ENCODE results near the gene ADGRL2.

GRCh38 chr1:81920886-81921285 is 120.2 kb downstream of the ADGRL2 start:
- TF ChIP-seq, protein P1, sequence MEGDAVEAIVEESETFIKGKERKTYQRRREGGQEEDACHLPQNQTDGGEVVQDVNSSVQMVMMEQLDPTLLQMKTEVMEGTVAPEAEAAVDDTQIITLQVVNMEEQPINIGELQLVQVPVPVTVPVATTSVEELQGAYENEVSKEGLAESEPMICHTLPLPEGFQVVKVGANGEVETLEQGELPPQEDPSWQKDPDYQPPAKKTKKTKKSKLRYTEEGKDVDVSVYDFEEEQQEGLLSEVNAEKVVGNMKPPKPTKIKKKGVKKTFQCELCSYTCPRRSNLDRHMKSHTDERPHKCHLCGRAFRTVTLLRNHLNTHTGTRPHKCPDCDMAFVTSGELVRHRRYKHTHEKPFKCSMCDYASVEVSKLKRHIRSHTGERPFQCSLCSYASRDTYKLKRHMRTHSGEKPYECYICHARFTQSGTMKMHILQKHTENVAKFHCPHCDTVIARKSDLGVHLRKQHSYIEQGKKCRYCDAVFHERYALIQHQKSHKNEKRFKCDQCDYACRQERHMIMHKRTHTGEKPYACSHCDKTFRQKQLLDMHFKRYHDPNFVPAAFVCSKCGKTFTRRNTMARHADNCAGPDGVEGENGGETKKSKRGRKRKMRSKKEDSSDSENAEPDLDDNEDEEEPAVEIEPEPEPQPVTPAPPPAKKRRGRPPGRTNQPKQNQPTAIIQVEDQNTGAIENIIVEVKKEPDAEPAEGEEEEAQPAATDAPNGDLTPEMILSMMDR (IDR thresholded peaks at IDR 0.05; ENCODE audit: insufficient read depth, low read length, poor library complexity, severe bottlenecking) = no peak
- no peak for TF ChIP-seq EZH2phosphoT487 (conservative IDR thresholded peaks at IDR 0.05; ENCODE audit: low read length)
